Epidermal melanocyte (primary cell): ENCODE data around the gene CYSLTR2.
"Not testable (repeated sequence)": the region's sequence is repeated elsewhere in the genome, so short reads cannot be mapped to it uniquely, and the experiment has no call there.

Source experiments
- DNase-seq: peaks from one replicate; pipeline ENCODE4 v3.0.0; 2011; ENCODE audit warnings: low spot score; ENCODE audit not compliant: insufficient read length

CYSLTR2 gene

DNA sequence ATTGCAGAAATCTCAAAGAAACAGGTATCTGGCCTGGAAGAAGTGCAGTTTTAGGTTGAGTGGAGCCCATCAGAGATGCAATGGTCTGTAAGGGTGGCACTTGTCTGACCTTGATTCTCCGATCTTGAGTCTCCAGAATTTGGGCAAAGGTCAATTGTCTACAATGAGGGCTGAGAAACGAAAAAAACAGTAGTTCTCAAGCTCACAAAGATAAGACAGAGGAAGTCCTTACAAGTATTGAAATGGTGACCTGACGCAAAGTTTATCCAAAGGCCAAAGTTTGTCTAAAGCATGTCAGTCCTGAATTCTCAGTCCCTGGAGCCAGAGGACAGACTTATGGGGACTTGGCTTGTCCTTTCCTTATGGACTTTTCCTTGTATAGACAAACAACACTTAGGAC, 40.3 kb downstream of the CYSLTR2 start:
- no peak for DNase-seq

- no peak for DNase-seq
These were observed 42.0 kb downstream of the CYSLTR2 start for GRCh38 chr13:48695776-48696175.

- not testable (repeated sequence) for DNase-seq
These were observed 42.9 kb downstream of the CYSLTR2 start for GRCh38 chr13:48696676-48697075.

- DNase-seq: no peak
These were observed 53.7 kb downstream of the CYSLTR2 start for GRCh38 chr13:48707405-48707804.

GRCh38 chr13:48708764-48709163, 55.0 kb downstream of the CYSLTR2 start:
- no peak for DNase-seq

- no peak for DNase-seq
These were observed 55.5 kb downstream of the CYSLTR2 start for GRCh38 chr13:48709213-48709612.

- no peak for DNase-seq
These were observed 56.4 kb downstream of the CYSLTR2 start for GRCh38 chr13:48710160-48710559.

DNA sequence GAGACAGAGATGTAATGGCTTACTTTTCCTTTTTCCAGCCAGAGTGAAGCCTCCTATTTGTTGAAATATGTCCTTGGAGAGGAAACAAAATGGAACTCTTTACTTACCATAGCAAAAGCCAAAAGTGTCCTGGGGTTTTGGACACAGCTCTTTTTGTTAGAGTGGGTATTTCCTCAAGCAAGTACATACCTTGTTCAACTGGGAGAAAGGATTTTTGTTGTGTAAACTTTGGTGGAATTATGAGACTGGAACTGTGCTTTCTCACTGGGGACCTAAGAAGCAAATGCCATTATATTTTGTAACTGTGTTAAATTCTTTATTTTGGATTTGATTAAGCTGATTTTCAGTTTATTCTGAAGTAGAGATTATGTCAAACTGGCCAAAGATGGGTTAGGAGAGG, 58.4 kb downstream of the CYSLTR2 start:
- no peak for DNase-seq

DNA sequence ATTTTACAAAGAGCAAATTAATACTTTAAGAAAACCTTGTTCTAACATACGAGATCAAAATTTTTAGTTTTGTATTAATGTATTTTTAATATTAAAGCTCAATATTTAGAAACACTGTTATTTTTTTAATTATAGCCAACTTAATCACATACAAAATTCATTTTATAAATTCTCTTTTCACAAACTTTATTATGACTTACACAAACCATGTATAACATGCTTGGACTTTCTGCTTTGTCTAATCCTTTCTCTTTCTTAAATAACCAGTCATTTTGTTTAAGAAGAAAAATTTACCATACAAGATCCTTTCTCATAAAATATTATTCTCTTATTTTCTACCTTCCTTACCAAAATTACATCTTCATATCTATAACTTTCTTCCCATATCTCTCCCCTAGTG, 62.2 kb downstream of the CYSLTR2 start:
- DNase-seq: no peak

DNA sequence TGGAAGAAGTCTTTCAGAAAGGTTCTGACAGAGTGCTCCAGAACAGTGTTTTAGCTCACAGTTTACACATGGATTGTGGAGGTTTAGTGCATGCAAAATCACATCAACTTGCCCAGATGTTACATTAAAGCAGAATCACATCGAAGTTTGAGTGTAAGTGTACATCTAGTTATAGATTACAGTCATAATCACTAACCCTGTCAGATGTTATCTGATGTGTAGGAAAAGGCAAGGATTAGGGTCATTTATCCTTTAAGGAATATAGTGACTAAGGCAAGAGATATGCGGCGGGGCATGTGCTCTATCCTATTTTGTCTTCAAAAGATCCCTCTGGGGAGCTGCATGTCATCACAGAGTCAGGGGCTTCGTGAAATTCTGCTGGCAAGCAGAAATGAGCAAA, 66.9 kb downstream of the CYSLTR2 start:
- no peak for DNase-seq

DNA sequence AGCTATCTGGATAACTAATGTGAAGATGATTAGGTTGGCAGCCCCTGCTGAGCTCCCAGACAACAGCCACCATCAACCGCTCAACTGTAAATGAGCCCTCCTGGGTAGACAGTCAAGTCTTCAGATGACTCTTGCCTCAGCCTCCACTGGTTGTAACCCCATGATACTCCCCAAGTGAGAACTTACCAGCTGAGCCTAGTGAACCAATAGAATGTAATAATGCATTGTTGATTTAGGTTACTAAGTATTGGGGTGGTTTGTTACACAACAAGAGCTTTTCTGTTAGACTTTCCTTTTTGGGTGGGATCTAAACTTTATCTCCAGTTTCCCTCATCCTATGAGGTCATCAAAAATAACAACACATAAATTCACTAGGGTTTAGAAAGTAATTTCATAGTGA, 69.4 kb downstream of the CYSLTR2 start:
- DNase-seq: no peak

- DNase-seq: no peak
These were observed 71.5 kb downstream of the CYSLTR2 start for GRCh38 chr13:48725271-48725670.

DNA sequence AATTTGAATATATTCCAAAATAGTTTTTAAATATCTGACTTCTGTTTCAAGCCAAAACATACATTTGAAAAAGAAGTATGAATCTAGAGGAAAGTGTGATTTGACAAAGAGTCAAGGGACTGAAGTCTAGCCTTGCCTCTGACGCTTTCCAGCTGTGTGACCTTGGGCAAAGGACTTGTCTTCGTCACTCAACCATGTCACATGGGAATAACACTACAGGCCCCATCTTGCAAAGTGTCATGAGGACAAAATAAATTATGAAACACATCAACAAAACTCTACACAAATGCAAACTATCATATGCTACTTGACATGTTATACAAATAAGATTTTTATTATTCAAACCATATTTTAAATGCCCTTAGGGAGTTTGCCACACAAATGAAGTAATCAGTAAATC, 73.0 kb downstream of the CYSLTR2 start:
- no peak for DNase-seq

DNA sequence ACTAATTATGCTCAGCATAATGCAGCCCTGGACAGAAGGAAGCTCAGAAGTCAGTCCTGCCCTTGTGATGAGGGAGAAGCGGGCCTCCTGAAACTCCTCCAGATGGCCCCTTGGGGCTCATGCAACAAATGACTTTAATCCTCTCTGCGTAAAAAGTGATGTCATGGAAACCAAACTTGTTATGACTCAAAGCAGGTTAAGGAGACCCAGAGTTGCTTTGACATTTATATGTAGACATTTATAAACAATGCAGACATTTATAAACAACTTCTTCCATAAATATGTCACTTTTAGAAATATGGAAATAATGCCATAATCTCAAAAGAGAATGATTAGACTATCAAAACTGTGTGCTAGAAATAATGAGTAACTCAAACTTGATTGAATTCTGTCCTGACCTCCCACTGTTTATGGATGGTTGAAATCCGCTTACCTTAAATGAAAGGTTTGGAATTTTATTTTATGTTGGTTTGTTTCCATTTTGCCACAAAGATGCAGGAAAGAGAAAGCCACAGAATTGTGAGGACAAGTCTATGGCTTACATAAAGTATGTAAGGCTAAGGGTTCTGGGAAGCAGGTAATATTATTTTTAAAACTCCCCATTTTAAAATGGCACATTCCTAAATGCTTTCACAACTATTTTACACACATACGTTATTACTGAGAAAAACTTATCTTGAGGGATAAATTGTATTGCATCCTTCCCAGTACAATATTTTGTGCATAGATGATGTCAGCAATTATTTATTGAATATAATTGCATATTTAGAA, 73.7 kb downstream of the CYSLTR2 start:
- no peak for DNase-seq

- no peak for DNase-seq
These were observed 74.5 kb downstream of the CYSLTR2 start for GRCh38 chr13:48728226-48728625.

- no peak for DNase-seq
These were observed 75.1 kb downstream of the CYSLTR2 start for GRCh38 chr13:48728876-48729275.

DNA sequence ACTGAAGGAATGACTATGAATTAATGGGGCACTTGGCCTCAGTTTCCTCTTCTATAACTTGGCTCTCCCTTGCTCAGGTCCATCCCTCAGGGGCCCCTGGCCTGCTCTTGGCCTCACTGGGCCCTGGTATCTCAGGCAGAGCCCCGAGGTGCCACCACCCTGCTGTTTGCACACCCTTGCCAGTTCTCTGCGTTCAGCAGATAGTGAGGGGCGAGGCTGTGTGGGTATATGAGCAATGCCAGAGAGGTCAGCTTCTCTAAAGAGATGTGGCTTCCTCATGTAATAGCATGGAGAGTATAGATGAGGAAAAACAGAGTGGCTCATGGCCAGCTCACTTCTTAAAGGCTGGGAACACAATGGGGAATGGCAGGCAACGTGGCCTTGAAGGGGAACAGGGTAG, 76.1 kb downstream of the CYSLTR2 start:
- no peak for DNase-seq

DNA sequence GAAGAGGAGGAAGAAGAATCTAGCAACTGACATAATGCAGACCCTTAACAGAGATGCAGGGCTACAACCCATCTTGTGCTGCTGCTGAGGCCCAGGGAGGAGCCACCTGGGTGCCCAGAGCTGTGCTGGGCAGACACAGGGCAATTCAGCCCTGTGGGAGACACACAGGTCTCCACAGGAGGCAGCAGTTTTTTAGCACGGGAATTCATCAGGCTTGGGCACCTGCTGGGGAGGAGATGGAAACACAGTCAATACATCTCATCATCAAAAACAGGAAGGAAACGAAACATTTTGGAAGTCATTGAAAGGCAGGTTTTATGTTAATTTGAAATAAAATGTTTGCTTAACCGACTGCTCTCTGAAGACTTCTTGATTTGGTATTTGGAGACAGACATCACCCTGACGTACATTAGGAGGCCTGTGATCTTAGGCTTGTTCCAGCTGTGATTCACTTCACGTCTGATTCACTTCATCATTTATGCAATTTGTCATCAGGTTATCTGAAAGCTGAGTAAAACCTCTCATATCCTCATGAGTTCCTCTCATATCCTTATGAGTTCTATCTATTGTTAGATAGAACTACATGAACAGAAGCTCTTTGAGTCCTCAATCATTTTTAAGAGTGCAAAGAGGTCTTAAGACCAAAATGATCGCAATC, 77.4 kb downstream of the CYSLTR2 start:
- DNase-seq: no peak

DNA sequence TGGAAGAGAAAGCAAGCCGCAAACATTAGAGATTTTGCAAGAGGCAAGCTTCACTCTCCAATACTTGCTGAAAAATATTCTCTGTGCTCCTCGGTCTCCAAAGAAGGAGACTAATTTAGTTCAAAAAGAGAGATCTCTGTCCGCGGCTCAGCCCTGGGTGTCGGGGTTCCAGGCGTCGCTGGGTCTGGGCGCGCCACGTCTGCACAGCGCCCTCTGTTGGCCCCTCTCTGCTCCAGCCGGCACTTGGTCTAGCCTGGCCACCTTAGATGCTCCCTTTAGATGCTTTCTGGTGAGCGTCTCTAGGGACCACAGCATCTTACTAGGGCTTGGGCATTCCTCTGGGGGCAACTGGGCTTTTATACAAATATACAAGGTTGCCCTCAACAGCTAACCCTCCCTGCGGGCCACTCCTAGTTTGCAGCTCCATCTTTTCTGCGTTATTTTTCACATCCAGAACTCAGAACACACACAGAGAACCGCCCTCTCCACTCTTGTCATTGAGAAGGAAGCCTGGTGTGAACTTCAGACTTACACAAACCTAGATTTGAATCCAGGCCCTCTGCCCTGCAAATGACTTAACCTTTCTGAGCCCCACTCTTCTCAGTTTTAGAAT, 78.3 kb downstream of the CYSLTR2 start:
- DNase-seq: no peak

DNA sequence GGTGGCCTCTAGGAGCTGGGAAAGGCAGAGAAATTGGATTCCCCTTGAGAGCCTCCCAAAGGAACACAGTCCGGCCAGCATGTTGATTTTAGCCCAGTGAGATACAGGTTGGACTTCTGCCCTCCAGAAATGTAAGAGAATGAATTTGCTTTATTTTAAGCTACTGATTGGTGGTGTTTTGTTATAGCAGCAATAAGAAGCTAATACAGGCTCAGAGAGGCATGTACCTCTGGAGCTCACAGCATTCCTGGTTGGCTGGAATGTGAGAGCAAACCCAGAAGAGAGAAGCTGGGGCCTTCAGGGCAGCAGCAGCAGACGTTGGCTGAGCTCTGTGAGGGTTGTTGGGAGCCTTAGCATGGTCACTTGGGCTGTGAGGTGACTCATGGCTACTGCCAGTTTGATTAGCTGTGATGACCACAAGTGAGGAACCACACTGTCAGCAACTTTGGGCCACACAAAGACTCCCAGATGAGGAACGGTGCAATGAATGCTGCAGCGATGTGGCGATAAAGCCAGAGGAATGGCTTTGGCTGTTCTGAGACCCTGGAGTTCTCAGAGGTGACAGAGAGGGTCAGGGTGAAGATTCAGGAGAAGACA, 80.1 kb downstream of the CYSLTR2 start:
- no peak for DNase-seq

- DNase-seq: no peak
These were observed 81.8 kb downstream of the CYSLTR2 start for GRCh38 chr13:48735571-48735970.

- no peak for DNase-seq
These were observed 84.0 kb downstream of the CYSLTR2 start for GRCh38 chr13:48737689-48738088.
